Raji (cell line): ENCODE results near the gene STOML1.

Source experiments
- POLR2A ChIP-seq: IDR thresholded peaks from 2 replicates; pipeline ENCODE4 v1.6.1; 2011; ENCODE audit warnings: low read depth, low read length, control low read depth; ENCODE audit not compliant: insufficient read depth

STOML1 gene

GRCh38 chr15:73957785-73958184 lies 34.3 kb downstream of the STOML1 start:
- no peak for TF ChIP-seq POLR2A

- no peak for TF ChIP-seq POLR2A
Measured at GRCh38 chr15:73957276-73957675, 34.8 kb downstream of the STOML1 start.

GRCh38 chr15:73956743-73957135 lies 35.4 kb downstream of the STOML1 start:
- TF ChIP-seq POLR2A, result no peak

- no peak for TF ChIP-seq POLR2A
Measured at GRCh38 chr15:73955861-73956742, 36.0 kb downstream of the STOML1 start.

GRCh38 chr15:73955326-73955725 lies 36.8 kb downstream of the STOML1 start:
- TF ChIP-seq POLR2A, result no peak

- no peak for TF ChIP-seq POLR2A
Measured at GRCh38 chr15:73954188-73955145, 37.6 kb downstream of the STOML1 start.

GRCh38 chr15:73952913-73953750 lies 39.0 kb downstream of the STOML1 start:
- no peak for TF ChIP-seq POLR2A

- TF ChIP-seq POLR2A, result no peak
Measured at GRCh38 chr15:73952171-73952912, 39.8 kb downstream of the STOML1 start.

GRCh38 chr15:73951601-73952000 lies 40.5 kb downstream of the STOML1 start:
- TF ChIP-seq POLR2A, result no peak

GRCh38 chr15:73950831-73951561 lies 41.1 kb downstream of the STOML1 start:
- no peak for TF ChIP-seq POLR2A

- no peak for TF ChIP-seq POLR2A
Measured at GRCh38 chr15:73950479-73950830, 41.6 kb downstream of the STOML1 start.

- TF ChIP-seq POLR2A, result no peak
Measured at GRCh38 chr15:73949496-73949895, 42.6 kb downstream of the STOML1 start.

- no peak for TF ChIP-seq POLR2A
Measured at GRCh38 chr15:73948982-73949381, 43.1 kb downstream of the STOML1 start.

GRCh38 chr15:73948396-73948795 lies 43.7 kb downstream of the STOML1 start:
- no peak for TF ChIP-seq POLR2A
